Upper lobe of left lung (tissue), 6 donors: ENCODE measurements around the gene MOCS1. TPM values are rescaled to one million over a fixed set of nuclear protein-coding genes. Genes with fewer than 3 reads are reported as not detected.

Source experiments
- ATAC-seq, 2 donors: fragments of 200-7000 bp; cut with Tn5 transposase; one replicate each; pipeline ENCODE4 v1.9.1; 2022; ENCODE audit warnings: mild to moderate bottlenecking in 2 of 2, moderate library complexity in 2 of 2; ENCODE audit not compliant: low FRiP score in 2 of 2
- DNase-seq, 2 donors: peaks; one replicate each; pipeline ENCODE4 v3.0.0-alpha.2; 2019 to 2020
- H3K27ac ChIP-seq, 4 donors: fragments of 200-600 bp; sonication (generic); one replicate each; pipeline ENCODE4 v1.5.1; 2016 to 2019
- H3K27me3 ChIP-seq, 4 donors: fragments of 200-600 bp; sonication (generic); one replicate each; pipeline ENCODE4 v1.5.1; 2017 to 2019
- H3K36me3 ChIP-seq, 4 donors: fragments of 200-600 bp; sonication (generic); one replicate each; pipeline ENCODE4 v1.5.1; 2016 to 2019
- H3K4me1 ChIP-seq, 4 donors: fragments of 200-600 bp; sonication (generic); one replicate each; pipeline ENCODE4 v1.5.1; 2018 to 2019
- H3K4me3 ChIP-seq, 4 donors: fragments of 200-600 bp; sonication (generic); one replicate each; pipeline ENCODE4 v1.5.1; 2017 to 2019; ENCODE audit warnings: mild to moderate bottlenecking in 2 of 4, moderate library complexity in 1 of 4
- H3K9me3 ChIP-seq, 4 donors: fragments of 200-600 bp; sonication (generic); one replicate each; pipeline ENCODE4 v1.5.1; 2018 to 2019
- EP300 ChIP-seq, 4 donors: sonication (generic); formaldehyde crosslinking; IDR thresholded peaks; one replicate each; pipeline ENCODE4 v1.5.1; 2017; ENCODE audit warnings: antibody characterized with exemption in 4 of 4, control low read depth in 2 of 4
- POLR2A ChIP-seq, 4 donors: fragments of 450-650 bp; IDR thresholded peaks; one replicate each; pipeline ENCODE4 v1.5.1; 2016 to 2017; ENCODE audit warnings: antibody characterized with exemption in 4 of 4, mild to moderate bottlenecking in 2 of 4
- POLR2AphosphoS5 ChIP-seq, 2 donors: sonication (generic); formaldehyde crosslinking; IDR thresholded peaks; one replicate each; pipeline ENCODE4 v1.5.1; 2017; ENCODE audit warnings: antibody characterized with exemption in 2 of 2
- WGBS, 2 donors: methylation state at CpG; one replicate each; pipeline ENCODE4 v1.1.5; 2017 to 2018; 5-methylcytosine and 5-hydroxymethylcytosine counted together
- total RNA-seq, 6 donors: library from RNA; depleted of rRNA in 4 of 6; stranded (reverse); fragments of >200 nt in 4 of 6; gene quantifications; one replicate each; pipeline versions ENCODE4 v1.1.0 to v1.2.1, GENCODE V29; 2016 to 2021
- TF ChIP-seq, protein P1 (sequence below), 6 experiments: fragments of 450-650 bp in 4 of 6; fragments of 200-600 bp in 2 of 6; sonication (generic) in 2 of 6; IDR thresholded peaks; one replicate each; pipeline ENCODE4 v1.5.1; 2016 to 2019; ENCODE audit warnings: antibody characterized with exemption in 6 of 6
- donor health status: DM: no; HTN: no; CAD: no; lungs with moderate emphysema.
- donor health status: DM: no; HTN: yes; CAD: no; lungs with severe emphysema.

MOCS1 gene
- total RNA-seq, 6 donors from 2014 or later = 15.0 to 49.2 (median 26.3) TPM

DNA sequence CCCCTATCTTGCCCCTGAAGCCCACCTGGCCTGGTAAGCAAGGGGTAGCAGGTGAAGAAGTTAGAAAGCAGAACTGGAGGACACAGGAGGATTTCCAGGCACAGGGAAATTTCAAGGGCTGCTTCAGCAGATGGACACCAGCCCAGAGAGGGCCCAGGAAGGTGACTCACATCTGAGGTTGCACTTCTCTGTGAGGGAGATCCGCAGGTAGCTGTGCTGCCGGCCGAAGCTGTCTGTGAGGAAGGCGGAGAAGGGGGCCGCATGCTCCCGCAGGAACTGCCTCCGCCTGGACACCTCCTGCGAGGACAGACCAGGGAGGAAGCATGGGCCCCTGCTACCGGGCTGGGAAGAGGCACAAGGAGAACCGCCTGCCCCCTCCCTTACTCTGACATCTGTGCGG is 7.1 kb downstream of the MOCS1 start:
- Histone ChIP-seq H3K36me3 (peaks cover 0 to 40% (median 22%) of the 10 kb centered on the region in 4 donors), H3K27ac (peak overlapping the region in 3 of 4 donors; percentile 4 to 51 (median 21)), H3K27me3 (no peaks in the 10 kb centered on the region), H3K9me3 (no peaks in the 10 kb centered on the region), H3K4me1 (peaks cover 10 to 34% (median 16%) of the 10 kb centered on the region in 4 donors), H3K4me3 (no peak overlapping the region)
- 80% methylated on average over 2 to 11 of the region's 11 CpGs for WGBS, 2 donors
- ATAC-seq (no peak), DNase-seq (peak; percentile 39 to 42)
- TF ChIP-seq EP300 (IDR thresholded peaks at IDR 0.05) (no peak), POLR2A (IDR thresholded peaks at IDR 0.05) (no peak), POLR2AphosphoS5 (IDR thresholded peaks at IDR 0.05) (no peak)

- Histone ChIP-seq H3K9me3 (no peaks in the 10 kb centered on the region), H3K36me3 (peaks cover 0 to 45% (median 22%) of the 10 kb centered on the region in 4 donors), H3K27ac (peak overlapping the region in 3 of 4 donors; percentile 4 to 51 (median 21)), H3K27me3 (no peaks in the 10 kb centered on the region), H3K4me3 (no peak overlapping the region), H3K4me1 (peaks cover 10 to 34% (median 14%) of the 10 kb centered on the region in 4 donors)
- WGBS, 2 donors = 51 to 56% methylated on average over 3 of the region's 3 CpGs
- DNase-seq (no peak), ATAC-seq (no peak)
- TF ChIP-seq POLR2AphosphoS5 (IDR thresholded peaks at IDR 0.05) = no peak
- no peak for TF ChIP-seq EP300 (IDR thresholded peaks at IDR 0.05)
- no peak for TF ChIP-seq POLR2A (IDR thresholded peaks at IDR 0.05)
- TF ChIP-seq, protein P1, sequence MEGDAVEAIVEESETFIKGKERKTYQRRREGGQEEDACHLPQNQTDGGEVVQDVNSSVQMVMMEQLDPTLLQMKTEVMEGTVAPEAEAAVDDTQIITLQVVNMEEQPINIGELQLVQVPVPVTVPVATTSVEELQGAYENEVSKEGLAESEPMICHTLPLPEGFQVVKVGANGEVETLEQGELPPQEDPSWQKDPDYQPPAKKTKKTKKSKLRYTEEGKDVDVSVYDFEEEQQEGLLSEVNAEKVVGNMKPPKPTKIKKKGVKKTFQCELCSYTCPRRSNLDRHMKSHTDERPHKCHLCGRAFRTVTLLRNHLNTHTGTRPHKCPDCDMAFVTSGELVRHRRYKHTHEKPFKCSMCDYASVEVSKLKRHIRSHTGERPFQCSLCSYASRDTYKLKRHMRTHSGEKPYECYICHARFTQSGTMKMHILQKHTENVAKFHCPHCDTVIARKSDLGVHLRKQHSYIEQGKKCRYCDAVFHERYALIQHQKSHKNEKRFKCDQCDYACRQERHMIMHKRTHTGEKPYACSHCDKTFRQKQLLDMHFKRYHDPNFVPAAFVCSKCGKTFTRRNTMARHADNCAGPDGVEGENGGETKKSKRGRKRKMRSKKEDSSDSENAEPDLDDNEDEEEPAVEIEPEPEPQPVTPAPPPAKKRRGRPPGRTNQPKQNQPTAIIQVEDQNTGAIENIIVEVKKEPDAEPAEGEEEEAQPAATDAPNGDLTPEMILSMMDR (IDR thresholded peaks at IDR 0.05) = no peak
These were observed 7.6 kb downstream of the MOCS1 start for GRCh38 chr6:39926668-39927067.

GRCh38 chr6:39925931-39926290 is 8.4 kb downstream of the MOCS1 start:
- H3K9me3 ChIP-seq = no peaks in the 10 kb centered on the region
- peaks cover 9 to 34% (median 12%) of the 10 kb centered on the region in 4 donors for H3K4me1 ChIP-seq
- no peak overlapping the region for H3K27ac ChIP-seq
- DNase-seq (no peak), ATAC-seq (no peak)
- H3K36me3 ChIP-seq = peaks cover 0 to 50% (median 22%) of the 10 kb centered on the region in 4 donors
- H3K4me3 ChIP-seq = no peak overlapping the region
- 89 to 90% methylated on average over 3 of the region's 3 CpGs for WGBS, 2 donors
- no peak for TF ChIP-seq POLR2A (IDR thresholded peaks at IDR 0.05)
- TF ChIP-seq POLR2AphosphoS5 (IDR thresholded peaks at IDR 0.05) = no peak
- TF ChIP-seq EP300 (IDR thresholded peaks at IDR 0.05) = no peak
- TF ChIP-seq, protein P1 (IDR thresholded peaks at IDR 0.05) = no peak
- H3K27me3 ChIP-seq = no peaks in the 10 kb centered on the region

- 89 to 96% methylated on average over 16 to 22 of the region's 22 CpGs for WGBS, 2 donors
- no peak for ATAC-seq
- H3K27me3 ChIP-seq = no peaks in the 10 kb centered on the region
- no peak overlapping the region for H3K4me3 ChIP-seq
- peaks cover 3 to 34% (median 12%) of the 10 kb centered on the region in 4 donors for H3K4me1 ChIP-seq
- H3K36me3 ChIP-seq = peaks cover 0 to 56% (median 23%) of the 10 kb centered on the region in 4 donors
- H3K9me3 ChIP-seq = no peaks in the 10 kb centered on the region
- peak; percentile 15 to 32 for DNase-seq
- TF ChIP-seq, protein P1 (IDR thresholded peaks at IDR 0.05) = no peak
- TF ChIP-seq POLR2A (IDR thresholded peaks at IDR 0.05) (no peak), POLR2AphosphoS5 (IDR thresholded peaks at IDR 0.05) (no peak), EP300 (IDR thresholded peaks at IDR 0.05) (no peak)
- H3K27ac ChIP-seq = no peak overlapping the region
These were observed 8.9 kb downstream of the MOCS1 start for GRCh38 chr6:39925191-39925930.

- Histone ChIP-seq H3K9me3 (no peaks in the 10 kb centered on the region), H3K27me3 (no peaks in the 10 kb centered on the region), H3K4me1 (peaks cover 0 to 24% (median 12%) of the 10 kb centered on the region in 4 donors), H3K4me3 (no peak overlapping the region), H3K36me3 (peaks cover 0 to 56% (median 23%) of the 10 kb centered on the region in 4 donors), H3K27ac (peak overlapping the region in 2 of 4 donors; percentile 22 to 48)
- TF ChIP-seq, protein P1 (IDR thresholded peaks at IDR 0.05) = no peak
- TF ChIP-seq EP300 (IDR thresholded peaks at IDR 0.05) = no peak
- no peak for TF ChIP-seq POLR2A (IDR thresholded peaks at IDR 0.05)
- ATAC-seq (no peak), DNase-seq (peak in 1 of 2 donors; percentile 3)
- 78 to 90% methylated on average over 6 of the region's 6 CpGs for WGBS, 2 donors
These were observed 10.0 kb downstream of the MOCS1 start for GRCh38 chr6:39924283-39924682.
